Fibroblast of villous mesenchyme (primary cell): ENCODE measurements around the gene C19orf81. TPM values are rescaled to one million over a fixed set of nuclear protein-coding genes. Genes with fewer than 3 reads are reported as not detected.

Experiments
- DNase-seq: peaks from one replicate; pipeline ENCODE4 v3.0.0-alpha.2; 2010; ENCODE audit warnings: low read depth
- H3K4me3 ChIP-seq: 2 replicates; pipeline ENCODE4 v1.5.1; 2011; ENCODE audit warnings: low read depth, mild to moderate bottlenecking, low read length
- CTCF ChIP-seq: IDR thresholded peaks from 2 replicates; pipeline ENCODE4 v1.5.1; 2012; ENCODE audit warnings: low read depth, mild to moderate bottlenecking, low read length; ENCODE audit not compliant: insufficient read depth
- total RNA-seq: library from RNA; depleted of rRNA; stranded (reverse); fragments of >200 nt; gene quantifications from 2 replicates; pipeline ENCODE4 v1.2.3, GENCODE V29; 2012

Gene C19orf81
- total RNA-seq, 1 donor = not detected

- DNase-seq = no peak
- H3K4me3 ChIP-seq = no peak overlapping the region
- TF ChIP-seq CTCF = no peak
Observed at GRCh38 chr19:50626795-50627194, 22.4 kb upstream of the C19orf81 start.

GRCh38 chr19:50628146-50628545 lies 21.1 kb upstream of the C19orf81 start:
- DNase-seq = no peak
- TF ChIP-seq CTCF = no peak

GRCh38 chr19:50628551-50628950 lies 20.7 kb upstream of the C19orf81 start:
- no peak for TF ChIP-seq CTCF
- DNase-seq = no peak
- no peak overlapping the region for H3K4me3 ChIP-seq

More at GRCh38 chr19:50628146-50628545, 21.1 kb upstream of the C19orf81 start:
- H3K4me3 ChIP-seq = no peak overlapping the region

GRCh38 chr19:50629194-50629593 lies 20.1 kb upstream of the C19orf81 start:
- no peak for DNase-seq
- no peak for TF ChIP-seq CTCF
- no peak overlapping the region for H3K4me3 ChIP-seq

- no peak overlapping the region for H3K4me3 ChIP-seq
- no peak for DNase-seq
- TF ChIP-seq CTCF = no peak
Observed at GRCh38 chr19:50629801-50630200, 19.4 kb upstream of the C19orf81 start.

GRCh38 chr19:50632151-50632835 lies 17.0 kb upstream of the C19orf81 start:
- H3K4me3 ChIP-seq = no peak overlapping the region
- DNase-seq = no peak
- TF ChIP-seq CTCF = no peak

GRCh38 chr19:50633359-50633758 lies 15.9 kb upstream of the C19orf81 start:
- DNase-seq = no peak
- H3K4me3 ChIP-seq = no peak overlapping the region
- no peak for TF ChIP-seq CTCF
